Measurements from ENCODE around the gene DGKQ. TPM values are rescaled to one million over a fixed set of nuclear protein-coding genes. Genes with fewer than 3 reads are reported as not detected.
"Not testable (repeated sequence)": the region's sequence is repeated elsewhere in the genome, so short reads cannot be mapped to it uniquely, and the experiment has no call there.

The DGKQ gene
- total and polyA plus RNA-seq, 4 experiments from 2014 or later = 1.9 to 29.6 (median 18.2) TPM

DNA sequence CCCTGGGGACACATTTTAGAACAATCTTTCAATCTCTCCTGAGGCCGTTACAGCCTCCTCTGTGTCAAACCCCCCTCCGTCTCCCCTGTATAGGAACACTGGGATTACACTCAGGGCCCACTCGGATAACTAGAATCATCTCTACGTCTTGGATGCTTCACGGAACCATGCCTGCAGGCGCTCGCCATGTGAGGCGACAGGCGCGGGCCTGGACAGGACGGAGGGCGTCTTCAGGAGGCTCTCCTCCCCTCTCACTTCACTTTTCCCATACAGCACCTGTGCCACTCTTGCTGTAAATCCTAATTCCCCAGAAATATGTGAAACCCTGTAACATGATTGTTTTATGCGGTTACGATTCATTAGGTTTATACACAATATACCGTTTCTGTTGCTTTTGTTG, 9.4 kb upstream of the DGKQ start:
- Histone ChIP-seq H3K4me1 (ENCODE audit: insufficient read depth, low read length) (peaks cover 29% of the 10 kb centered on the region), H3K4me3 (ENCODE audit: low read length in 2 of 2) (no peak overlapping the region), H3K27ac (ENCODE audit: low read depth, low read length) (no peak overlapping the region), H3K27me3 (ENCODE audit: insufficient read depth, low read length) (no peaks in the 10 kb centered on the region), H3K36me3 (ENCODE audit: insufficient read depth, low read length) (no peaks in the 10 kb centered on the region), H3K9me3 (ENCODE audit: control insufficient read depth in 1 of 2, low read length in 2 of 2) (no peaks in the 10 kb centered on the region)
- Mint-ChIP-seq H3K27me3 (no peaks in the 10 kb centered on the region), H3K36me3 (peaks cover 0 to 2% of the 10 kb centered on the region in 2 donors), H3K27ac (no peak overlapping the region), H3K4me3 (no peak overlapping the region), H3K4me1 (peaks cover 8 to 30% (median 15%) of the 10 kb centered on the region in 4 donors), H3K9me3 (no peaks in the 10 kb centered on the region)
- intact Hi-C loops (cut with micrococcal nuclease) = no loop called here
- DNase-seq = no peak
- POLR2A ChIA-PET (ENCODE audit: partially characterized antibody) = no interaction called here
- CTCF ChIA-PET (ENCODE audit: partially characterized antibody) = no interaction called here

GRCh38 chr4:982291-982690, 8.9 kb upstream of the DGKQ start:
- Histone ChIP-seq H3K4me3 (ENCODE audit: low read length in 2 of 2) (no peak overlapping the region), H3K27ac (ENCODE audit: low read depth, low read length) (no peak overlapping the region), H3K4me1 (ENCODE audit: insufficient read depth, low read length) (peaks cover 24% of the 10 kb centered on the region), H3K36me3 (ENCODE audit: insufficient read depth, low read length) (no peaks in the 10 kb centered on the region), H3K27me3 (ENCODE audit: insufficient read depth, low read length) (no peaks in the 10 kb centered on the region), H3K9me3 (ENCODE audit: control insufficient read depth in 1 of 2, low read length in 2 of 2) (no peaks in the 10 kb centered on the region)
- Mint-ChIP-seq H3K27ac (no peak overlapping the region), H3K4me1 (peaks cover 8 to 25% (median 14%) of the 10 kb centered on the region in 4 donors), H3K4me3 (no peak overlapping the region), H3K36me3 (peaks cover 0 to 2% of the 10 kb centered on the region in 2 donors), H3K27me3 (no peaks in the 10 kb centered on the region), H3K9me3 (no peaks in the 10 kb centered on the region)
- POLR2A ChIA-PET (ENCODE audit: partially characterized antibody) = no interaction called here
- intact Hi-C loops (cut with micrococcal nuclease) = no loop called here
- CTCF ChIA-PET (ENCODE audit: partially characterized antibody) = no interaction called here
- no peak for DNase-seq

GRCh38 chr4:978957-979701, 5.8 kb upstream of the DGKQ start:
- intact Hi-C loops (cut with micrococcal nuclease) = no loop called here
- Mint-ChIP-seq H3K4me1 (peaks cover 0 to 1% (median 0%) of the 10 kb centered on the region in 4 donors), H3K4me3 (no peak overlapping the region), H3K27ac (no peak overlapping the region), H3K36me3 (no peaks in the 10 kb centered on the region), H3K9me3 (no peaks in the 10 kb centered on the region), H3K27me3 (no peaks in the 10 kb centered on the region)
- Histone ChIP-seq H3K4me1 (ENCODE audit: insufficient read depth, low read length) (no peaks in the 10 kb centered on the region), H3K27ac (ENCODE audit: low read depth, low read length) (no peak overlapping the region), H3K27me3 (ENCODE audit: insufficient read depth, low read length) (no peaks in the 10 kb centered on the region), H3K9me3 (ENCODE audit: control insufficient read depth in 1 of 2, low read length in 2 of 2) (no peaks in the 10 kb centered on the region), H3K4me3 (ENCODE audit: low read length in 2 of 2) (no peak overlapping the region), H3K36me3 (ENCODE audit: insufficient read depth, low read length) (no peaks in the 10 kb centered on the region)
- POLR2A ChIA-PET (ENCODE audit: partially characterized antibody) = no interaction called here
- no peak for DNase-seq
- CTCF ChIA-PET (ENCODE audit: partially characterized antibody) = no interaction called here

GRCh38 chr4:976016-976415, 2.6 kb upstream of the DGKQ start:
- intact Hi-C loops (cut with micrococcal nuclease); H3K36me3 Mint-ChIP-seq; H3K9me3 ChIP-seq (ENCODE audit: control insufficient read depth in 1 of 2, low read length in 2 of 2); H3K36me3 ChIP-seq (ENCODE audit: insufficient read depth, low read length); H3K4me1 Mint-ChIP-seq; H3K4me3 ChIP-seq (ENCODE audit: low read length in 2 of 2); H3K9me3 Mint-ChIP-seq; H3K27ac ChIP-seq (ENCODE audit: low read depth, low read length); CTCF ChIA-PET (ENCODE audit: partially characterized antibody); H3K4me3 Mint-ChIP-seq; H3K27me3 ChIP-seq (ENCODE audit: insufficient read depth, low read length); H3K27ac Mint-ChIP-seq; DNase-seq; POLR2A ChIA-PET (ENCODE audit: partially characterized antibody); H3K27me3 Mint-ChIP-seq: not testable (repeated sequence)
- peaks cover 17% of the 10 kb centered on the region for H3K4me1 ChIP-seq (ENCODE audit: insufficient read depth, low read length)

- Histone ChIP-seq H3K36me3 (ENCODE audit: insufficient read depth, low read length) (peaks cover 2% of the 10 kb centered on the region), H3K4me1 (ENCODE audit: insufficient read depth, low read length) (peaks cover 24% of the 10 kb centered on the region), H3K27me3 (ENCODE audit: insufficient read depth, low read length) (no peaks in the 10 kb centered on the region), H3K9me3 (ENCODE audit: control insufficient read depth in 1 of 2, low read length in 2 of 2) (no peaks in the 10 kb centered on the region), H3K4me3 (ENCODE audit: low read length in 2 of 2) (no peak overlapping the region), H3K27ac (ENCODE audit: low read depth, low read length) (no peak overlapping the region)
- CTCF ChIA-PET (ENCODE audit: partially characterized antibody) = interaction anchor here (1.9 kb wide), 1 partner anchor 12 kb away, joined by 4 read pairs; the partner anchor contains the start of gene IDUA
- H3K4me3 Mint-ChIP-seq = peak overlapping the region in 1 of 8 donors; percentile 29
- intact Hi-C loops (cut with micrococcal nuclease) = no loop called here
- DNase-seq = no peak
- H3K27ac Mint-ChIP-seq = peak overlapping the region in 1 of 7 donors; percentile 41
- peaks cover 0 to 13% (median 3%) of the 10 kb centered on the region in 4 donors for H3K4me1 Mint-ChIP-seq
- no peaks in the 10 kb centered on the region for H3K27me3 Mint-ChIP-seq
- no peaks in the 10 kb centered on the region for H3K9me3 Mint-ChIP-seq
- H3K36me3 Mint-ChIP-seq = no peaks in the 10 kb centered on the region
- POLR2A ChIA-PET (ENCODE audit: partially characterized antibody) = no interaction called here
These were observed 1.3 kb upstream of the DGKQ start for GRCh38 chr4:974668-975067.

GRCh38 chr4:972651-973424, 531 bp downstream of the DGKQ start:
- Mint-ChIP-seq H3K27ac (no peak overlapping the region), H3K9me3 (no peaks in the 10 kb centered on the region), H3K36me3 (no peaks in the 10 kb centered on the region), H3K27me3 (no peaks in the 10 kb centered on the region), H3K4me3 (peak overlapping the region; percentile 34 to 68 (median 50)), H3K4me1 (peaks cover 0 to 13% (median 3%) of the 10 kb centered on the region in 4 donors)
- peaks cover 2% of the 10 kb centered on the region for H3K36me3 ChIP-seq (ENCODE audit: insufficient read depth, low read length)
- H3K27me3 ChIP-seq (ENCODE audit: insufficient read depth, low read length) = no peaks in the 10 kb centered on the region
- H3K4me1 ChIP-seq (ENCODE audit: insufficient read depth, low read length) = peaks cover 24% of the 10 kb centered on the region
- intact Hi-C loops (cut with micrococcal nuclease) = loop anchor here (1.0 kb wide), 5 partner anchors 13 to 299 kb away; partner anchors contain the start of genes ATP5ME, GAK, MYL5 and TMEM175
- peak; percentile 59 to 72 (median 62) for DNase-seq
- ChIA-PET CTCF (ENCODE audit: partially characterized antibody) (interaction anchor here (1.0 kb wide), 1 partner anchor 231 kb away, joined by 3 read pairs; no protein-coding TSS in a partner anchor), POLR2A (ENCODE audit: partially characterized antibody) (interaction anchor here (1.5 to 2.8 kb wide), 3 partner anchors 14 to 40 kb away, joined by 8 to 11 read pairs (median 10); partner anchors contain the start of genes GAK, IDUA and TMEM175)
- H3K9me3 ChIP-seq (ENCODE audit: control insufficient read depth in 1 of 2, low read length in 2 of 2) = no peaks in the 10 kb centered on the region
- peak overlapping the region; percentile 36 to 57 for H3K4me3 ChIP-seq (ENCODE audit: low read length in 2 of 2)
- H3K27ac ChIP-seq (ENCODE audit: low read depth, low read length) = peak overlapping the region; percentile 51
